Lung (tissue), 12 donors: ENCODE measurements around the gene EDA. TPM values are rescaled to one million over a fixed set of nuclear protein-coding genes. Genes with fewer than 3 reads are reported as not detected.

Source experiments
- ATAC-seq: fragments of 200-7000 bp; cut with Tn5 transposase; one replicate; pipeline ENCODE4 v1.9.1; 2020; ENCODE audit warnings: moderate number of reproducible peaks; ENCODE audit not compliant: insufficient read depth, low FRiP score
- DNase-seq, 3 donors: peaks; one replicate each; pipeline ENCODE4 v3.0.0-alpha.2; 2013 to 2017
- H3K27ac ChIP-seq, 2 donors: one replicate each; pipeline ENCODE4 v1.5.1; 2013; ENCODE audit warnings: mild to moderate bottlenecking in 2 of 2, moderate library complexity in 2 of 2, control low read depth in 1 of 2, inconsistent platforms in 1 of 2, low read depth in 1 of 2, low read length in 1 of 2
- H3K27me3 ChIP-seq, 3 donors: one replicate each; pipeline ENCODE4 v1.5.1; 2013; ENCODE audit warnings: low read length in 2 of 3; ENCODE audit not compliant: control insufficient read depth in 3 of 3, insufficient read depth in 3 of 3
- H3K36me3 ChIP-seq, 4 donors: one replicate each; pipeline ENCODE4 v1.5.1; 2013; ENCODE audit warnings: low read length in 4 of 4, mild to moderate bottlenecking in 1 of 4, moderate library complexity in 1 of 4; ENCODE audit not compliant: control insufficient read depth in 4 of 4, insufficient read depth in 4 of 4
- H3K4me1 ChIP-seq, 5 donors: one replicate each; pipeline ENCODE4 v1.5.1; 2013; ENCODE audit warnings: low read length in 5 of 5, mild to moderate bottlenecking in 2 of 5, moderate library complexity in 1 of 5; ENCODE audit not compliant: control insufficient read depth in 5 of 5, insufficient read depth in 5 of 5
- H3K4me3 ChIP-seq: one replicate; pipeline ENCODE4 v1.5.1; 2013; ENCODE audit warnings: mild to moderate bottlenecking, control low read depth, moderate library complexity
- H3K9ac ChIP-seq, 2 donors: one replicate each; pipeline ENCODE4 v1.5.1; 2013; ENCODE audit warnings: low read length in 2 of 2, control low read depth in 1 of 2; ENCODE audit not compliant: insufficient read depth in 1 of 2
- H3K9me3 ChIP-seq, 4 donors: one replicate each; pipeline ENCODE4 v1.5.1; 2013; ENCODE audit warnings: low read length in 3 of 4, mild to moderate bottlenecking in 1 of 4, moderate library complexity in 1 of 4; ENCODE audit not compliant: control insufficient read depth in 4 of 4, insufficient read depth in 3 of 4
- CTCF ChIP-seq: IDR thresholded peaks from 2 replicates; pipeline ENCODE4 v1.5.1; 2012; ENCODE audit warnings: mild to moderate bottlenecking; ENCODE audit errors: control extremely low read depth, extremely low read depth
- WGBS, 2 donors: extraction: QIAGEN DNeasy Blood & Tissue Kit; methylation state at CpG; one replicate each; pipeline ENCODE4 v1.1.7; 2013; 5-methylcytosine and 5-hydroxymethylcytosine counted together
- polyA plus RNA-seq, 2 donors: library from polyadenylated mRNA; stranded (reverse); fragments of 200-250 nt; gene quantifications; one replicate each; pipeline ENCODE4 v1.2.1, GENCODE V29; 2013
- total RNA-seq, 2 donors: library from RNA; depleted of rRNA in 1 of 2; stranded (reverse); fragments of >200 nt in 1 of 2; gene quantifications; one replicate each; pipeline ENCODE4 v1.2.1, GENCODE V29; 2014 to 2021
- donor health status: control.
- donor health status: control.
- donor health status: Bipolar disorder and iron deficiency.
- donor health status: healthy.
- donor health status: DM: yes; HTN: yes; CAD: no.

Gene EDA
- total and polyA plus RNA-seq, 4 donors: 0.93 to 7.9 (median 3.1) TPM

- Histone ChIP-seq H3K9me3 (no peaks in the 10 kb centered on the region), H3K27ac (peak overlapping the region in 1 of 2 donors; percentile 78), H3K27me3 (no peaks in the 10 kb centered on the region), H3K36me3 (no peaks in the 10 kb centered on the region), H3K4me1 (peaks cover 0 to 9% (median 3%) of the 10 kb centered on the region in 5 donors), H3K4me3 (no peak overlapping the region), H3K9ac (no peak overlapping the region)
- DNase-seq (no peak), ATAC-seq (no peak)
- no peak for TF ChIP-seq CTCF
- 63 to 82% methylated on average over 3 to 4 of the region's 4 CpGs for WGBS, 2 donors
Measured at GRCh38 chrX:70012756-70013155, 396.8 kb downstream of the EDA start.

GRCh38 chrX:70013466-70014381, 397.8 kb downstream of the EDA start:
- H3K27me3 ChIP-seq: no peaks in the 10 kb centered on the region
- no peaks in the 10 kb centered on the region for H3K36me3 ChIP-seq
- peaks cover 0 to 9% (median 3%) of the 10 kb centered on the region in 5 donors for H3K4me1 ChIP-seq
- no peak overlapping the region for H3K9ac ChIP-seq
- H3K27ac ChIP-seq: peak overlapping the region; percentile 15 to 78
- ATAC-seq (no peak), DNase-seq (peak; percentile 53 to 79 (median 56))
- no peak overlapping the region for H3K4me3 ChIP-seq
- TF ChIP-seq CTCF: no peak
- WGBS, 2 donors: 58 to 71% methylated on average over 5 of the region's 5 CpGs
- H3K9me3 ChIP-seq: no peaks in the 10 kb centered on the region

- Histone ChIP-seq H3K9me3 (no peaks in the 10 kb centered on the region), H3K27me3 (no peaks in the 10 kb centered on the region), H3K4me1 (peaks cover 0 to 9% (median 3%) of the 10 kb centered on the region in 5 donors), H3K4me3 (no peak overlapping the region), H3K36me3 (no peaks in the 10 kb centered on the region), H3K27ac (no peak overlapping the region), H3K9ac (no peak overlapping the region)
- WGBS, 2 donors: 86 to 93% methylated on average over 2 of the region's 2 CpGs
- no peak for TF ChIP-seq CTCF
- no peak for DNase-seq
- no peak for ATAC-seq
Measured at GRCh38 chrX:70016513-70016912, 400.6 kb downstream of the EDA start.
